MM.1S (cell line): ENCODE data around the gene NPS.

Experiments used
- EZH2phosphoT487 ChIP-seq: fragments of 300-600 bp; sonication (generic); IDR thresholded peaks from 2 replicates; pipeline ENCODE4 v1.6.1; 2018; ENCODE audit warnings: antibody characterized with exemption, low read length
- TF ChIP-seq, protein P1 (sequence below): fragments of 300-600 bp; sonication (generic); IDR thresholded peaks from 2 replicates; pipeline ENCODE4 v1.5.1; 2016; ENCODE audit warnings: antibody characterized with exemption, low read length, mixed read lengths

DNA sequence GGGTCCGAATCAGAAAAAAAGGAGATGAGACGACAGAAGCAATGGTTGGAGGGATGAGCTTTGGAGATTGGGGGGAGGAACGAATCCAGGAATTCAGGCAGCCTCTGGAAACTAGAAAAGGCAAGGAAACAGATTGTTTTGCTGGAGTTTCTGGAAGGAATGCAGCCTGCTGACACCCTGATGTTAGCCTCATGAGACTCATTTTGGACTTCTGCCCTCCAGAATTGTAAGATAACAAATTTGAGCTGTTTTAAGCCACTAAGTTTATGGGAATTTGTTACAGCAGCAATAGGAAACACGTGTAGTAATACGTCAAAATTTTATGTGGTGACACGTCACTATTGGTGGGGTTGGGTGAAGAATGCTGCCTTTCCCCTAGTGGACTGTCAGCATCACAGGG lies 25.6 kb upstream of the NPS start:
- TF ChIP-seq, protein P1, sequence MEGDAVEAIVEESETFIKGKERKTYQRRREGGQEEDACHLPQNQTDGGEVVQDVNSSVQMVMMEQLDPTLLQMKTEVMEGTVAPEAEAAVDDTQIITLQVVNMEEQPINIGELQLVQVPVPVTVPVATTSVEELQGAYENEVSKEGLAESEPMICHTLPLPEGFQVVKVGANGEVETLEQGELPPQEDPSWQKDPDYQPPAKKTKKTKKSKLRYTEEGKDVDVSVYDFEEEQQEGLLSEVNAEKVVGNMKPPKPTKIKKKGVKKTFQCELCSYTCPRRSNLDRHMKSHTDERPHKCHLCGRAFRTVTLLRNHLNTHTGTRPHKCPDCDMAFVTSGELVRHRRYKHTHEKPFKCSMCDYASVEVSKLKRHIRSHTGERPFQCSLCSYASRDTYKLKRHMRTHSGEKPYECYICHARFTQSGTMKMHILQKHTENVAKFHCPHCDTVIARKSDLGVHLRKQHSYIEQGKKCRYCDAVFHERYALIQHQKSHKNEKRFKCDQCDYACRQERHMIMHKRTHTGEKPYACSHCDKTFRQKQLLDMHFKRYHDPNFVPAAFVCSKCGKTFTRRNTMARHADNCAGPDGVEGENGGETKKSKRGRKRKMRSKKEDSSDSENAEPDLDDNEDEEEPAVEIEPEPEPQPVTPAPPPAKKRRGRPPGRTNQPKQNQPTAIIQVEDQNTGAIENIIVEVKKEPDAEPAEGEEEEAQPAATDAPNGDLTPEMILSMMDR: no peak
- no peak for TF ChIP-seq EZH2phosphoT487
